Esophagus muscularis mucosa (tissue), 3 donors: ENCODE results near the gene TMEM171.

ENCODE experiments used
- POLR2A ChIP-seq: fragments of 450-650 bp; IDR thresholded peaks from one replicate; pipeline ENCODE4 v1.6.1; 2017; ENCODE audit warnings: antibody characterized with exemption, moderate library complexity, mild to moderate bottlenecking, low read depth
- POLR2AphosphoS5 ChIP-seq, 2 donors: sonication (generic); formaldehyde crosslinking; IDR thresholded peaks; one replicate each; pipeline ENCODE4 v1.6.1; 2017; ENCODE audit warnings: antibody characterized with exemption in 2 of 2
- TF ChIP-seq, protein P1 (sequence below), 3 experiments: fragments of 200-600 bp in 2 of 3; fragments of 450-650 bp in 1 of 3; sonication (generic) in 2 of 3; IDR thresholded peaks; one replicate each; pipeline ENCODE4 v1.5.1; 2017 to 2019; ENCODE audit warnings: antibody characterized with exemption in 3 of 3, mild to moderate bottlenecking in 2 of 3, moderate library complexity in 1 of 3

- TF ChIP-seq, protein P1, sequence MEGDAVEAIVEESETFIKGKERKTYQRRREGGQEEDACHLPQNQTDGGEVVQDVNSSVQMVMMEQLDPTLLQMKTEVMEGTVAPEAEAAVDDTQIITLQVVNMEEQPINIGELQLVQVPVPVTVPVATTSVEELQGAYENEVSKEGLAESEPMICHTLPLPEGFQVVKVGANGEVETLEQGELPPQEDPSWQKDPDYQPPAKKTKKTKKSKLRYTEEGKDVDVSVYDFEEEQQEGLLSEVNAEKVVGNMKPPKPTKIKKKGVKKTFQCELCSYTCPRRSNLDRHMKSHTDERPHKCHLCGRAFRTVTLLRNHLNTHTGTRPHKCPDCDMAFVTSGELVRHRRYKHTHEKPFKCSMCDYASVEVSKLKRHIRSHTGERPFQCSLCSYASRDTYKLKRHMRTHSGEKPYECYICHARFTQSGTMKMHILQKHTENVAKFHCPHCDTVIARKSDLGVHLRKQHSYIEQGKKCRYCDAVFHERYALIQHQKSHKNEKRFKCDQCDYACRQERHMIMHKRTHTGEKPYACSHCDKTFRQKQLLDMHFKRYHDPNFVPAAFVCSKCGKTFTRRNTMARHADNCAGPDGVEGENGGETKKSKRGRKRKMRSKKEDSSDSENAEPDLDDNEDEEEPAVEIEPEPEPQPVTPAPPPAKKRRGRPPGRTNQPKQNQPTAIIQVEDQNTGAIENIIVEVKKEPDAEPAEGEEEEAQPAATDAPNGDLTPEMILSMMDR (IDR thresholded peaks at IDR 0.05): no peak
- TF ChIP-seq POLR2AphosphoS5 (IDR thresholded peaks at IDR 0.05) (no peak), POLR2A (no peak)
Observed at GRCh38 chr5:73142035-73142434, 21.7 kb downstream of the TMEM171 start.
